HPDE6-E6E7 (cell line): ENCODE data around the gene ASB16.

Experiments
- DNase-seq: peaks from one replicate; pipeline ENCODE4 v3.0.0; 2011; ENCODE audit warnings: missing footprints; ENCODE audit errors: extremely low spot score

Gene ASB16

DNA sequence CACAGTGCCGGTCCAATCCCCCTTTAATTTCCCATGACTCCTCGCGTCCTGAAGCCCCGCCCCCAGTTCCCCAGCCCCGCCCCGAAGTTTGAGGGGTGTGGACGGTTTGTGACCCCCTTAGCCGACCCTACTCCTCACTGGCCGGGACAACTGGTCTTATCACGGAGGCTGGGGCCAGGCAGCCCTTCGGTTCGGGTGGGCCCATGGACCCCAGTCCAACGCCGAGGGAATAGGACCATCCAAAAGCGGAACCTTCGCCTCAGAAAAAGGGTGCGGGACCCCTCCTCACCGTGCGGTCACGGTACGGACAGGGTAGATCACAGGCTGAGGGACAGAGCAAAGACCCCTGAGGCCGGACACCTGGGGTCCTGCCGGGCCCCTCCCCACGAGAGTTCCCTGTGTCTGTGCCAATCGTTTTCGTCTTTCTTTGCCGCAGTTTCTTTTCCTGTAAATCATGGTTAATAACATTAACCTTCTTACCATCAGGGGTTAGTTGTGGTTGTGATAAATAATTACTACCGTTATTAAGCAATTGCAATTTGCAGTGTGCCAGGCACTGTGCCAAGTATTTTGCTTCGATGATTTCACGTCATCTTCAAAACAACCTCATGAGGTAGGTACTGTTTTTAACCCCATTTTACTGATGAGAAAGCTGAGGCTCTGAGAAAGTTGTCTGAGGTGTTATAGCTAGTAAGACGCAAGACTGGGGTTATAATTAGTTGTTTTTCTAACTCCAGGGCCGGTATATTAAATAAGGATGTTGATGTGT is 16.8 kb downstream of the ASB16 start:
- no peak for DNase-seq

DNA sequence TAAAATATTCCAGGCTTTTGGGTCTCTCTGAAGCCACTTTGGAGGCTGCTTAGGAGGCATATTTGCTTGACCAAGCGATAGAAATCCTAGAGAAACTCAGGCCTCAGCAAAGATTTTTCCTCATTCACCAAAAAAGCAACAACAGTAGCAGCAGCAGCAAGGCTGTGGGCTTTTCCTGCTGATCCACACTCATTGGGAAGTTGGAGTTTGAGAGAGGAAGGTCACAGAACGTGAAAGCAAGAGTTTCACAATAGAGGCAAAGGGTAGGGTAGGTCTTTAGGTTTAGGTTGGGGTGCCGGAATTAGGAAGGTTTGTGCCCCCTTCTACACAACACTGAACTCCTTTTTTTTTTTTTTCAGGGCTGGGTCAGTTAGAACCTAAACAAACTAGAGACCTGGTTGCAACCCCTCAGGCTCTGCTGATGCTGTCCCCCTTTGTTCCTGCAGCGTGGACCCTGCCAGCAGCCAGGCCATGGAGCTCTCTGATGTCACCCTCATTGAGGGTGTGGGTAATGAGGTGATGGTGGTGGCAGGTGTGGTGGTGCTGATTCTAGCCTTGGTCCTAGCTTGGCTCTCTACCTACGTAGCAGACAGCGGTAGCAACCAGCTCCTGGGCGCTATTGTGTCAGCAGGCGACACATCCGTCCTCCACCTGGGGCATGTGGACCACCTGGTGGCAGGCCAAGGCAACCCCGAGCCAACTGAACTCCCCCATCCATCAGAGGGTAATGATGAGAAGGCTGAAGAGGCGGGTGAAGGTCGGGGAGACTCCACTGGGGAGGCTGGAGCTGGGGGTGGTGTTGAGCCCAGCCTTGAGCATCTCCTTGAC is 18.3 kb downstream of the ASB16 start:
- DNase-seq = no peak

DNA sequence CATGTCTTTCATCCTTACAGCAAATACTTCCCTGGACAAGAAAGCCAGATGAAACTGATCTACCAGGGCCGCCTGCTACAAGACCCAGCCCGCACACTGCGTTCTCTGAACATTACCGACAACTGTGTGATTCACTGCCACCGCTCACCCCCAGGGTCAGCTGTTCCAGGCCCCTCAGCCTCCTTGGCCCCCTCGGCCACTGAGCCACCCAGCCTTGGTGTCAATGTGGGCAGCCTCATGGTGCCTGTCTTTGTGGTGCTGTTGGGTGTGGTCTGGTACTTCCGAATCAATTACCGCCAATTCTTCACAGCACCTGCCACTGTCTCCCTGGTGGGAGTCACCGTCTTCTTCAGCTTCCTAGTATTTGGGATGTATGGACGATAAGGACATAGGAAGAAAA is 20.0 kb downstream of the ASB16 start:
- DNase-seq = no peak

DNA sequence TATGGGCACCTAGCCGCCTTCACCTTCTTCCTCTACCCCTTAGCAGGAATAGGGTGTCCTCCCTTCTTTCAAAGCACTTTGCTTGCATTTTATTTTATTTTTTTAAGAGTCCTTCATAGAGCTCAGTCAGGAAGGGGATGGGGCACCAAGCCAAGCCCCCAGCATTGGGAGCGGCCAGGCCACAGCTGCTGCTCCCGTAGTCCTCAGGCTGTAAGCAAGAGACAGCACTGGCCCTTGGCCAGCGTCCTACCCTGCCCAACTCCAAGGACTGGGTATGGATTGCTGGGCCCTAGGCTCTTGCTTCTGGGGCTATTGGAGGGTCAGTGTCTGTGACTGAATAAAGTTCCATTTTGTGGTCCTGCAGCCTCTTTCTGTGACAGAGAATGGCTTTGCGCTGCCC is 20.9 kb downstream of the ASB16 start:
- no peak for DNase-seq

DNA sequence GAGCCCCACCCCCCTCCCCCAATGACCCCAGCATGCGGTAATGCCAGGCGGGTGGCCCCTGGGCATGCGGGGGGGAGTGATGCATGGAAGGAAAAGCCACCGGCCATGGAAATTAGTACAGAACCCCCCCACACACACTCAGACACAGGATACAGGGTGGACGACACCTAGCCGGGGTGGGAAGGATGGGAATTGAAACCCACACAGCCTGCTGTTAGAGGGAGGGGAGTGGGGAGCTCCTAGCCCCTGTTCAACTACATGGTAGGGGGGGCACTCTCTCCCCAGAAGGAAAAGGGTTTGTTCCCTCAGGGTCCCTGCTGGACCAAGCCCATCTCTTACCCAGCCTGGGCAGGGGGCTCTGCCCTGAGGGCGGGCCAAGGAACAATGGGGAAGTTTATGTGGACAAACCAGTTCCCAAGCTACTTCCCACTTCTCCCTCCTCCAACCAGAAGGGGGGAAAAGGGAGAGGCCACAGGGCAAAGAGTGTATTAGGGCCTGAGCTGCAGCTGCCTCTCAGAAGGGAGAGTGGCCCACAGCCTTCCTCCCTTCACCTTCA is 21.5 kb downstream of the ASB16 start:
- no peak for DNase-seq

DNA sequence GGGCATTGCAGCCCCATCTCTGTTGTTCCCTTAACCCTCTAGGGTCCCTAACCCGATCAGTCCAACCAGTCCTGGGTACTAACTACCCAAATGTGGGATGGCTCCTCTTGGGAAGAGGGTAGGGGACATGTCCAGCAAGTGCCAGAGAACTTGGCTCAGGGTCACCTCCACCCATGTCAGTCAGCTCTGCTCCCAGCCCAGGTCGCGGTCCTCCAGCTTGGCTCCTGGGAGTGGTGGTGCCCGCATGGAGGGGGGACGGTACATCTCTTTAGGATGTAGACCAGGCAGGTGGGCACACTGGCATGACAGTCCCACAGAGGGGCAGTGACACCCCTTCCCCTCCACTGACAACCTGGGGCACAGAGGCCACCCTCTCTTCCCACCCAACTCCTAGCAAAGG is 22.2 kb downstream of the ASB16 start:
- no peak for DNase-seq

DNA sequence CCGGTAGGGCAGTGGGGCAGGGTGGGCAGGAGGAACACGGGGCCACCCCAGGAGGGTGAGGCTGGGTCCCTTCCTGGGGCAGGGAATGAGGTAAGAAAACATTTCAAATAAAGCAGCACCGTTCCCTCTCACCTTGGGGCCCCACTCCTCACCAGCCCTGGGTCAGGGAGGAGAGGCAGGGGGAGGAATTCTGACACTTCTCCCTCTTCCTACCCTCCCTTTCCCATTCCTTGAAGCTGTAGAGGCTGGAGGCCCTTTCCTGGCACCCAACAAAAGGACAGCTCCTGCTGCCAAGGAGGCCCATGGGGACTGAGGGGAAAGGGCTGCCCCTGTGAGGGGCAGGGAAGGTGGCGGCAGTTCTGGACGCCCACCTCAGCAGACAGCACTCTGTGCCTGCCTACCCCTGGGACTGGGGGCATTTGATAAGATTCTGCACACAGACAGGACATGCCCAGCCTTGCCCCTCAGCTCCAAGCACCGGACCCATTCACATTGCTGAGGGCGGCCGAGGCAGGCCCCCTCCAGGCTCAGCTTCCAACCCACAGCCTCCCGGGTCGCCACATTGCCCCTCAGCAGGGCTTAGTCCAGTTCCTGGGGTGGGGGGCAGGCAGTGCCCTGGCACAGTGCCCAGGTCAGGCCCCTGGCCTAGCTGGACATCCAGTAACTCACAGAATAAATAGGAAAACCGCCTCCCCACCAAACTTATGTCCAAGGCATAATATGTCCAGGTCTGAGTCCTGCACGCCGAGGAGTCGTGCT is 23.0 kb downstream of the ASB16 start:
- no peak for DNase-seq

DNA sequence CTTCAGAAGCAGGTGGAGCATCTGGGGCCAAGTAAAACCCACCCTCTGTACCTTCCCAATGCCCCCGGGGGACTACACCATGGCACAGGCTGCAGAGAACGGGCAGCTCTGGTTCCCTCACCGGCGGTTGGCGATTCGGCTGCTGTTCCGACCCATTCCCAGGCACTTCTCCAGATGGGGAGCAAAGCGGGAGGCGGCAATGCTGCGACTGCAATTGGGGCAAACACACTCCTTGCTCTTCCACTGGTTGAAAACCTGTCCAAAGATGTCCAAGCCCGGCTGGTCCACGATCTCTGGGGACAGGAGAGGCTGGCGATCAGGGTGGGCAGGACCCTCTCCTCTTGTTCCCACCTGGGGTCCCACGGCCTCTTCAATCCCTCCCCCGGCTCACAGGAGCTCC is 26.6 kb downstream of the ASB16 start:
- no peak for DNase-seq

DNA sequence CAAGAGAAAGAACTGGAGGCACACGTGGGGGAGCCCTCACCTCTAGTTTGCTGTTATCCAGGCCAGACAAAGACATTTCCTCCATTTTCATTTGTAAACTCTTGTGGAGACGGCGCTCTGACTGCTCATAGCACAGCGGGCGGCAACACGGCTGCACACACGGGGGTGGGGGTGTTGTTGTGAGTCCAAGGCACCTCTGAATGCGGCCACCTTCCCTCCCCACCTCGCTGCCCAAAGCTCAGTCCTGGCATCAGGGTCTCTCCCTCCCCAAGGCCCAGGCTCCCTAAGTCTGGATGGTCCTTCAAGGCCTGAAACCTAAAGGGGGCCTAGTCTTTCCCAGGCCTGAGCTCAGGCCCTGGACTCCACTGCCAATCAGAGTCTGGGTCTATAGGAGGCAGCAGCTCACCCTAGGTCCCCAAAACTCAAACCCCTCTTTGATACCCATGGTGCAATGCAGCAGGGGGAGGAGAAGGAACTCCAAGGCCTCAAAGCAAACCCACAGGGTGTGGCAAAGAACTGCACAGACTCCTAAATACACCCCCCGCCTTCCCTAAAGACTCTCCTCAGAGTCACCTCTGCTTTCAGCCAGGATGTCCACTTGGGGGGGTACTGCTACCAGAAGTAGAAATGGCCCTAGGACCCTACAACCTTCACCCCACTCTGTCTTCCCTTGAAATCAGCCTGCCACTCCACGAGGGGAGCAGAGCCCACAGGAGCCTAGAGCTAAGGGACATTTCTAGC is 27.6 kb downstream of the ASB16 start:
- DNase-seq = no peak

DNA sequence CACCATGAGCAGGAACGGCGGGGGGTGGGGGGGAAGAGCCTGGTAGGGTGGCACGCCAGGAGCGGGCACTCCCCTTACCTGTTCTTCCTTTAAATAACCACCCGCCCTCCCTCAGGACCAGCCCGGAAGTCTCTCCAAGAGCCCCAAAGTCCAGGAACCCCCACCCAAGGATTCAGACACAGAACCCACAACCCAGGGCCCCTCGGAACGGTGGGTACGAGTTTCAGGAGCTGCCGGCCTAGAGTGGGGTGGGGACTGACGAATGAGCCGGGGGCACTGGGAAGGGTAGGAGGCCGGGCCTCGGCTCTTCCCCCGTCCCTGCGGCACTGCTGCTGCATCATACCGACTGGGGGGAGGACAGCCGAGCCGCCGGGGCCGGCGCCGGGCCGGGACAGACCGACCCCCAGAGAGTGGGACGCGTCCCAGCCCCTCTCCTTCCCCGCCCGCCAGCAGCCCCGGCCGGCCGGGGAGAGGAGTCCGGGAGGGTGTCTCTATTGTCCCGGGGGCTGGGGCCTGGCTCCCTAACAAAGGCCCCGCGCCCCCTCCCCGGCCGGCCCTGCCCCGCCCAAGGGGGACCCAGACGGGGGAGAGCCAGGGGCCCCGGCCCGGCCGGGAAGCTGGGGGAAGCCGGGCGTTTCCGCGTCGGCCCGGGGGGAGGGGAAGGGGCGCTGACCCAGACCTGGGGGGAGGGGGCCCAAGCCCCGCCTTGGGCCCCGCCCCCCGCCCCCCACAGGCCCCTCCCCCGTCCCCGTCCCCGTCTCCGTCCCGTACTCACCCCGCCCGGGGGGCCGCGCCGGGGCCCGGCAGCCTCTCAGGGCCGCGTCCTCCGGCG is 28.4 kb downstream of the ASB16 start:
- DNase-seq = no peak

DNA sequence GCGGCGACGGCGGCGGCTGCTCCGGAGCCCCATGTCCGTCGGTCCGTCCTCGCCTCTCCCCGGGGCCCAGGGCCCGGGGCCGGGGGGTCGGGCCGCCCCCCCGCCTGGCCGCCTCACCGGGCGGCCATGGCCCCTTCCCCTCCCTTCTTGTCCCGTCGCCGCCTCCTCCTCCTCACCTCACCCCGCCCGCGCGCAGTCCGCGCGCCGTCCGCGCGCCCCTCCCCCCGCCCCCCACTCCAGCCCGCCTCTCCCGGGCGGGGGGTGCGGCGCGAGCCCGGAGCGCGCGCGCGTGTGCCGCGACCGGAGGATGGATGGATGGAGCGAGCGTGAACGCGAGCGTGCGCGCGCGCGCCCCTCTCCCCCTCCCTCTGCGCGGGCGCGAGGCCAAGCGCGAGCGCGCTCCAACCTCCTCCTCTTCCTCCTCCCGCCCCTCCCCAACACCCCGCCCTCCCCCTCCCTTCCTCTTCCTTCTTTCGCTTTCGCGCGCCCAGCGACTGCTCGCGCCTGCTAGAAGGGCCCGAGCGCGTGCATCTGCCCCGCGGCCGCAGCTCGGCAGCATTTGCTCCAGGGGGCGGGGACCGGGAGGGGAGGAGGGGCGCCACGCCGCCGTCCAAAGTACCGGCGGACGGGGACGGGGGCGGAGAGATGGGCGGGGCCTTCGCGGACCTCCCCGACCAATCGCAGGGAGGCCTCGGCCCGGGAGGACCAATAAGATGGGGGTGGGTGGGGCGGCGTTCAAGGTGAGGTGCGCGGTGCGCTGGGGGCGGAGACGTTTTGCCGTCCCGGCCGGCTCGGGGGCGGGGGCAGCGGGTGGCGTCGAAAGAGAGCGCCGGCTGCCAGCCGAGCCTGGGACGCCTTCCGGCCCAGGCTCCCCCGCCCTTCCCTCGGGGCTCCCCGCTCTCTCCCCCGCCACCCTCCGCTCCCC is 29.3 kb downstream of the ASB16 start, which contains the start of gene ATXN7L3:
Gene ATXN7L3 (minus strand): TSS at position 332 of the 925 bp plus-strand sequence. CDS start 1,814 bp downstream, outside the sequence.
- DNase-seq = peak; percentile 98

DNA sequence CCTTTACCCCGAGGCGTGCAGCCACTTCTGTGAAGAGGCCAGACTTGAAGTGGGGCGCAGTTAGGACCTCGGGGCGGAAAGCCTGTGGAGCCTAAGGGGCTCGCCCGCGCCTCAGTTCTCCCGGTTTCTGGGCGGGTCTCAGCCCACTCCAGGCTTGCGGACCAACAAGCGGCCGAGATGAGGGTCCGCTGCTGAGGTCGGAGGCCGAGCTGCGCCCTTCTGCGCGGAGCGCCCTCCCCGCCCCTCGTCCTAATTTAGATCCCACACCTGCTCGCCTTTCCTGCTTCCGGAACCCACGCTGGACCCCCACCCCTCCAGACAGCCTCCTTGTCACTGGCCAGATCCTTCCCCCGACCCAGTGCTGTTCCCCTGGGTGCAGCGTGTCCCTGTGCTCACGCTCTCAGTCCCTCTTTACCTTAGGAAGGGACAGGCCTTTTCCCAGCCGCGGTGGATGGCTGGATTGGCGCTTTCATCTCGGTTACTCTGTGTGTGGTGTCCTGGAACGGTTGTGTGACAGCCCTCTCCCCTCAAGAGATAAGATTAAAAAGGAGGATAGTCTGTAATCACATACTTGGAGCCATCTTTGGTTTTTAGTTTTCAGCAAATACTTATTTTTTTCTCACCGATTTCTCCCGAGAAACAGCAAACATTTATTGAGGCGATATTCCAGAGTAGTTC is 30.1 kb downstream of the ASB16 start:
- no peak for DNase-seq

DNA sequence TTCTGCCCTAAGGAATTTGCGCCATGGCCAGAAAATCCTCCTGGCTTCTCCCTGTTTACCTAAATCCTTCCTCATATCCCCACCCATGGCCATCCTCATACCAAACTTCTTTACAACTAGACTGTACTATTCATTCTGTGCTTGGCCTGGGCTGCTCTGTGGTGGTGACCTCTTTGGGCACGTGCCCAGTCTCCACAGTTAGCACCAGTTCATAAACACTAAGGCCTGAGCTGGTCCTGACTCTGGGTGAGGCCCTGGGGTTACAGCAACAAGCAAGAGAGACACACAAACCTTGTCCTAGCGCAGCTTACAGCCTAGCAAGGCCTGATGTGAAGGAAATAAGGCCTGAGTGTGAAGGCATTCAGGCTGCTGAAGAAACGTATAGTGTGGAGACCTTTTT is 32.3 kb downstream of the ASB16 start:
- DNase-seq = no peak

DNA sequence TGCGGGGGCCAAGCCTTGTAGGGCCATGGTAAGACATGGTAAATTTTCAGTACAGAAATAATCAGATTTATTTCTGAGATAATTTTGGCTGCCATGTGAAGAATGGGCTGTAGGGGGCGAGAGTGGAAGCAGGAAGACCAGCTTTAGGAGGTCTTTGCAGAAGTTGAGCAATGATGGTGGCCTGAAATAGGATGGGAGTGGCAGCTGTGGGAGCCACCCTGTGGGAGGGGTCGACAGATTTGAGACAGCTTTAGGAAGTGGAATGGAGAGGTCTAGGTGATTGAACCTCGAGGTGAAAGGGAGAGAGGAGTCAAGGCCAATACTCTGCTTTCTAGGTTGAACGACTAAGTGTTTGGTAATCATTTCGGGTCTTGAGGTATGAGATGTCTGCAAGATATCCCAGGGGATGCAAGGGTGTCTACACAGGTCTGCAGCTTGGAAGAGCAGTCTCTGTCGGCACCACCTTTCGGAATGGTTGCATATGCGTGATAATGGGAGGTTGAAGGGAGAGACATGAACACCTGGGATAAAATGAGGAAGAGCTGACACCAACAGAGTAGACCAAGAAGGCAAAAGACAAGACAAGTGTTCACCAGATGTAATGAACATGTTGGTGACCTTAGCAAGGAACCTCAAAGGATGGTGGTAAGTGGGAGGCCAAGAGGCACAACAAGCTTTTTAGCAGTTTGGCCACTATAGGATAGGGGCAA is 33.4 kb downstream of the ASB16 start:
- no peak for DNase-seq

DNA sequence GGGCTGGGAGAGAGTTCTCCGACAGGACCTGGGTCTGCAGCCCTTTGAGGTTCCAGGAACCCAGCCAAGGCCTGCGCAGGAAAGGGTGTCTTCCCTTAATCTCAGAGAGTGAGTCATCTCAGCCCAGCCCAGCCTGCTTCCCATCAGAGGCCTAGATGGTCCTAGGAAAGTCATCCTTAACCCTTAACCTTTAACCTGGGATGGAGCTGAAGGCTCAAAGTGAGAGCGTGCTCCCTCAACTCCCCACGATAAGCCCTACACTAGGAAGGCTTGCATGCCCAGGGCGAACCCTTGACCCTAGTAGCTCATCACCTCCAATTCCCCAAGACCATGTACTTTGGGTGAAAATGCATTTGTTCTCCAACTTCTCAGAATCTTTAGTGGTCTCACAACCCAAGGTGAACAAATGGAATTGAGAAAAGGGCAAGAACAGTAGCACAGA is 34.0 kb downstream of the ASB16 start:
- DNase-seq = no peak

DNA sequence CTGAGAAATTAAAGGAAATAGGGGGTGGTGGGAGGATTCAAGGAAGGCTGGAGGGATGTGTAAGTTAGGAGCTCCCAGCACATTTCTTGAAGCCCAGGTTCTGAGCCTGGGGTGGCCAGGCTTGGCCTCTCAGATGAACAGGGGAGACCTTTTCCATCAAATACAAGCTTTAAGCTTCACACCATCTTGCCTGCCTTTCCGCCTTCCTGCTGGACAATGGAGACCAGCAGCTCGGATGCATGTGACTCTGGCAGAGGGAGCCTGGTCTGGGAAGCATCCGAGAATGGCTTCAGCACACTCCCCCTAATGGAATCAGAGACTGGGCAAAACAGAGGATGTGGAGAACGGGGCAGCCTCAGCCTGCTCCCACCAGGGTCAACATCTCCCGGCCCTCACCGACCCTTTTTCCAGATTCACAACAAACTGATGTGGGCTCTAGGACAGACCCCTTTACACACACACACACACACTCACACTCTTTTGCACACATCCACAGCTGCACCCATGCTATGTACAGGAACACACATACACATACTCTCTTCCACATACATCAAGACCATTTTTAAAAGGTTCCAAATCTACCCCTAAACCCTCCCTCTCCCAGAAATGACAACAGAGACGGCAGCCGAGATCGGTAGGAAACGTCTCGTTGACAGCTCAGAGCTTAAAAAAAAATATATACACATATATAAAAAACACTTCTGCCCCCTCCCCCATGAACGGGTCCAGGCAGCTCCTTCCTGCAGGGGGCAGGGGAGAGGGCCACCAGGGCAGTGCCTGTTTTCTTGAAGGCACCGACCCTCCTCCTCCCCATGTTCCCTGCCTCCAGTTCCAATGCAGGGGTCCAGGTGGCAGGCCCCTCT is 35.7 kb downstream of the ASB16 start:
- DNase-seq = no peak

DNA sequence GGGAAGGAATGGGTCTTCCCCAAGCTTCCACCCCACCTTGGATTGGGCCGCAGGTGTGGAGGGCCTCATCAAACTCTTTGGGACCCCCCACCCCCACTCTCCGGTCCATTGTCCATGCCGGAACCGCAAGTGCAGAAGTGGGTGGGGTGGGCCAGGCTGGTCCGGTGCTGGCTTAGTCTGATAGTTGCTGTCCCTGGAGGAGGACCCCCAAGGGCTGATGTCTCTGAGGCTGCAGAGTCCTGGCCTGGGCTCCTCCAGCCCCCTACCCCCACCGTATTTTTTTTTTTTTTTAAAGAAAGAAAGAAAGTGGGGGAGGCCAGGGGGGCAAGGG is 36.3 kb downstream of the ASB16 start:
- no peak for DNase-seq
